HepG2 (cell line): ENCODE results near the gene NOBOX.

Experiments used
- CEBPB ChIP-seq: IDR thresholded peaks from 2 replicates; pipeline ENCODE4 v1.6.1; 2011; ENCODE audit warnings: low read depth, low read length, improper control_type of control experiment, borderline replicate concordance
- HNF4G ChIP-seq, 2 experiments: sonication (generic) in 1 of 2; formaldehyde crosslinking in 1 of 2; IDR thresholded peaks; 2 replicates each; pipeline versions ENCODE4 v1.4.0 to v1.6.1; 2011 to 2020; ENCODE audit warnings: borderline replicate concordance in 2 of 2, low read depth in 2 of 2, mild to moderate bottlenecking in 2 of 2, low read length in 1 of 2, missing genetic modification reagents in 1 of 2, moderate library complexity in 1 of 2
- POLR2A ChIP-seq, 2 experiments: IDR thresholded peaks; 2 replicates each; pipeline ENCODE4 v1.6.1; 2011; ENCODE audit warnings: low read depth in 2 of 2, low read length in 2 of 2, mild to moderate bottlenecking in 1 of 2, moderate library complexity in 1 of 2; ENCODE audit not compliant: insufficient read depth in 1 of 2
- YY1 ChIP-seq: IDR thresholded peaks from 2 replicates; pipeline ENCODE4 v1.6.1; 2011; ENCODE audit warnings: low read length, low read depth, moderate library complexity, mild to moderate bottlenecking; ENCODE audit not compliant: insufficient read depth, insufficient replicate concordance
- ZNF3 ChIP-seq: IDR thresholded peaks from 2 replicates; pipeline ENCODE4 v1.7.0; 2017; ENCODE audit warnings: inconsistent platforms
- TF ChIP-seq, protein P1 (sequence below): sonication (generic); formaldehyde crosslinking; conservative IDR thresholded peaks from 2 replicates; pipeline ENCODE4 v1.8.0; 2022; ENCODE audit warnings: missing genetic modification reagents

DNA sequence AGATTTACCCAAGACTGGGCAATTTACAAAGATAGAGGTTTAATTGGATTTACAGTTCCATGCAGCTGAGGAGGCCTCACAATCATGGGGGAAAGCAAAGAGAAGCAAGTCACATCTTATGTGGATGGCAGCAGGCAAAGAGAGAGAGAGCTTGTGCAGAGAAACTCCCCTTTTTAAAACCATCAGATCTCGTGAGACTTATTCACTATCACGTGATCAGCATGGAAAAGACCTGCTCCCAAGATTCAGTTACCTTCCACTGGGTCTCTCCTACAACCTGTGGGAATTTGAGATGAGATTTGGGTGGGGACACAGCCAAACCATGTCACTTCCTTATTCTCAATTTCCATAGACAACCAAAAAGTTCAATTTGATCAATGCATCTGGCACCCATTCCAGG lies 24.9 kb upstream of the NOBOX start:
- TF ChIP-seq CEBPB (no peak), HNF4G (IDR thresholded peaks at IDR 0.05; ENCODE audit: borderline replicate concordance, low read depth, low read length) (no peak), HNF4G (CRISPR knock-in tag; IDR thresholded peaks at IDR 0.05; ENCODE audit: borderline replicate concordance, low read depth) (no peak), YY1 (no peak), POLR2A (IDR thresholded peaks at IDR 0.05; ENCODE audit: insufficient read depth in 1 of 2, low read depth in 2 of 2, low read length in 2 of 2) (no peak), ZNF3 (CRISPR knock-in tag) (no peak)
- TF ChIP-seq, protein P1, sequence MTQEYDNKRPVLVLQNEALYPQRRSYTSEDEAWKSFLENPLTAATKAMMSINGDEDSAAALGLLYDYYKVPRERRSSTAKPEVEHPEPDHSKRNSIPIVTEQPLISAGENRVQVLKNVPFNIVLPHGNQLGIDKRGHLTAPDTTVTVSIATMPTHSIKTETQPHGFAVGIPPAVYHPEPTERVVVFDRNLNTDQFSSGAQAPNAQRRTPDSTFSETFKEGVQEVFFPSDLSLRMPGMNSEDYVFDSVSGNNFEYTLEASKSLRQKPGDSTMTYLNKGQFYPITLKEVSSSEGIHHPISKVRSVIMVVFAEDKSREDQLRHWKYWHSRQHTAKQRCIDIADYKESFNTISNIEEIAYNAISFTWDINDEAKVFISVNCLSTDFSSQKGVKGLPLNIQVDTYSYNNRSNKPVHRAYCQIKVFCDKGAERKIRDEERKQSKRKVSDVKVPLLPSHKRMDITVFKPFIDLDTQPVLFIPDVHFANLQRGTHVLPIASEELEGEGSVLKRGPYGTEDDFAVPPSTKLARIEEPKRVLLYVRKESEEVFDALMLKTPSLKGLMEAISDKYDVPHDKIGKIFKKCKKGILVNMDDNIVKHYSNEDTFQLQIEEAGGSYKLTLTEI: no peak
